GM12891 (cell line): ENCODE measurements around the gene SYNPO2.

ENCODE experiments used
- POLR2A ChIP-seq: IDR thresholded peaks from 2 replicates; pipeline ENCODE4 v1.6.1; 2011; ENCODE audit warnings: low read depth, low read length, control low read depth
- POLR2AphosphoS5 ChIP-seq: IDR thresholded peaks from 2 replicates; pipeline ENCODE4 v1.6.1; 2011; ENCODE audit warnings: low read depth, low read length, control low read depth
- SPI1 ChIP-seq: IDR thresholded peaks from 2 replicates; pipeline ENCODE4 v1.6.1; 2011; ENCODE audit warnings: low read depth, low read length, control low read depth
- TAF1 ChIP-seq: IDR thresholded peaks from 2 replicates; pipeline ENCODE4 v1.6.1; 2011; ENCODE audit warnings: low read depth, low read length, control low read depth

- TF ChIP-seq POLR2A (no peak), SPI1 (no peak), POLR2AphosphoS5 (no peak), TAF1 (no peak)
These were observed 179.9 kb downstream of the SYNPO2 start for GRCh38 chr4:119068529-119068962.
